ENCODE data around the gene CCT3.

CCT3 gene

GRCh38 chr1:156282479-156283222 is 55.4 kb downstream of the CCT3 start, which contains the start of gene SMG5:
Gene SMG5, minus strand, starts transcription at chr1:156282825. Its CDS starts 145 bp downstream, at chr1:156282680.
- peak; percentile 90 to 92 for DNase-seq (ENCODE audit: low read depth in 2 of 2)

- DNase-seq (ENCODE audit: low read depth in 2 of 2) = no peak
These were observed 56.2 kb downstream of the CCT3 start for GRCh38 chr1:156281693-156282478.

- peak; percentile 19 for DNase-seq (ENCODE audit: low read depth in 2 of 2)
These were observed 56.8 kb downstream of the CCT3 start for GRCh38 chr1:156281281-156281680.

- DNase-seq (ENCODE audit: low read depth in 2 of 2) = no peak
These were observed 58.3 kb downstream of the CCT3 start for GRCh38 chr1:156279837-156280236.

GRCh38 chr1:156276966-156277381 is 61.1 kb downstream of the CCT3 start:
- DNase-seq (ENCODE audit: low read depth in 2 of 2) = no peak

GRCh38 chr1:156276532-156276931 is 61.6 kb downstream of the CCT3 start:
- no peak for DNase-seq (ENCODE audit: low read depth in 2 of 2)

GRCh38 chr1:156270314-156270713 is 67.8 kb downstream of the CCT3 start:
- DNase-seq (ENCODE audit: low read depth in 2 of 2) = no peak

GRCh38 chr1:156268336-156268735 is 69.8 kb downstream of the CCT3 start:
- no peak for DNase-seq (ENCODE audit: low read depth in 2 of 2)

- no peak for DNase-seq (ENCODE audit: low read depth in 2 of 2)
These were observed 72.0 kb downstream of the CCT3 start for GRCh38 chr1:156266051-156266450.

- DNase-seq (ENCODE audit: low read depth in 2 of 2) = no peak
These were observed 74.8 kb downstream of the CCT3 start for GRCh38 chr1:156263288-156263655.

- DNase-seq (ENCODE audit: low read depth in 2 of 2) = no peak
These were observed 75.4 kb downstream of the CCT3 start for GRCh38 chr1:156262461-156263287.

- no peak for DNase-seq (ENCODE audit: low read depth in 2 of 2)
These were observed 77.2 kb downstream of the CCT3 start for GRCh38 chr1:156260896-156261295.

GRCh38 chr1:156259805-156260204 is 78.3 kb downstream of the CCT3 start:
- no peak for DNase-seq (ENCODE audit: low read depth in 2 of 2)
